Thyroid gland (tissue), 4 donors: ENCODE results near the gene FBXW5. TPM values are rescaled to one million over a fixed set of nuclear protein-coding genes. Genes with fewer than 3 reads are reported as not detected.

ENCODE experiments used
- DNase-seq, 2 donors: peaks; one replicate each; pipeline ENCODE4 v3.0.0-alpha.2; 2019
- H3K27ac ChIP-seq, 3 donors: fragments of 200-600 bp; sonication (generic); 1 replicate in 2 of 3; 2 replicates in 1 of 3; pipeline ENCODE4 v1.5.1; 2016 to 2019; ENCODE audit warnings: mild to moderate bottlenecking in 1 of 3, moderate library complexity in 1 of 3
- H3K27me3 ChIP-seq: fragments of 200-600 bp; sonication (generic); one replicate; pipeline ENCODE4 v1.5.1; 2019
- H3K36me3 ChIP-seq, 2 donors: fragments of 200-600 bp; sonication (generic); one replicate each; pipeline ENCODE4 v1.5.1; 2016 to 2019
- H3K4me1 ChIP-seq, 2 donors: fragments of 200-600 bp; sonication (generic); one replicate each; pipeline ENCODE4 v1.5.1; 2017 to 2019
- H3K4me3 ChIP-seq, 3 donors: fragments of 200-600 bp; sonication (generic); replicated peaks in 1 of 3; 1 replicate in 2 of 3; 2 replicates in 1 of 3; pipeline ENCODE4 v1.5.1; 2016; ENCODE audit warnings: mild to moderate bottlenecking in 1 of 3
- H3K9me3 ChIP-seq: fragments of 200-600 bp; sonication (generic); one replicate; pipeline ENCODE4 v1.5.1; 2017
- CTCF ChIP-seq, 6 experiments: fragments of 200-600 bp in 3 of 6; fragments of 450-650 bp in 3 of 6; sonication (generic) in 3 of 6; IDR thresholded peaks; one replicate each; pipeline ENCODE4 v1.5.1; 2016 to 2019; ENCODE audit warnings: antibody characterized with exemption in 6 of 6, mild to moderate bottlenecking in 2 of 6, inconsistent platforms in 1 of 6, moderate library complexity in 1 of 6
- POLR2A ChIP-seq, 2 donors: fragments of 450-650 bp; IDR thresholded peaks; one replicate each; pipeline ENCODE4 v1.6.1; 2017; ENCODE audit warnings: antibody characterized with exemption in 2 of 2, mild to moderate bottlenecking in 2 of 2, moderate library complexity in 1 of 2
- WGBS, 2 donors: methylation state at CpG; one replicate each; pipeline ENCODE4 v1.1.5; 2017; 5-methylcytosine and 5-hydroxymethylcytosine counted together
- intact Hi-C: fragments of 100-400 bp; cut with DNase I; formaldehyde crosslinking; loops from one replicate; pipeline ENCODE4 v1.15.1; 2023
- total RNA-seq, 4 donors: library from RNA; depleted of rRNA; stranded (reverse); fragments of >200 nt; gene quantifications; one replicate each; pipeline ENCODE4 v1.2.3, GENCODE V29; 2016

The FBXW5 gene
- total RNA-seq, 4 donors from 2014 or later: 138 to 282 (median 203) TPM

- intact Hi-C loops: no loop called here
- Histone ChIP-seq H3K9me3 (no peaks in the 10 kb centered on the region), H3K27me3 (no peaks in the 10 kb centered on the region), H3K4me1 (peaks cover 4 to 31% of the 10 kb centered on the region in 2 donors), H3K27ac (no peak overlapping the region), H3K4me3 (no peak overlapping the region), H3K36me3 (no peaks in the 10 kb centered on the region)
- TF ChIP-seq POLR2A (IDR thresholded peaks at IDR 0.05) (no peak), CTCF (IDR thresholded peaks at IDR 0.05) (no peak)
- WGBS, 2 donors: 69 to 87% methylated on average over 6 of the region's 7 CpGs
- DNase-seq: no peak
These were observed 13.9 kb upstream of the FBXW5 start for GRCh38 chr9:136958473-136958872.

DNA sequence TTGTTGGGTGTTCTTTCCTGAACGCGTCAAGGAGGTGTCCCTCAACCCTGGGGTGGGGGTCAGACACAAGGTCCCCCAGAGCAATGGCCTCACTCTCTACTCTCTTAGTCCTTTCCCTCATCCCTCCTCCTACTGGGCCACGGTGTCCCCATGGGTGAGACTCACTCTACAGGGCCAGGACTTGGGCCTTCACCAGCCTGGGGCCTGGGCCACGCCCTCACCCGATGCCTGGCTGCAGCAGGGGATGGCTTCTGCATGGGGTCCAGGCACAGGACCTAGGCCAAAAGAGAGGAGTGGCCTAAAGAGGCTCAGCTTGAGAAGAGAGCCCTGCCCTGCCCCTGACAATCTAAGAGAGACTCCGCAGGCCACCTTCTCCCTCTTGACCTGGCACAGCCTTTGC is 13.4 kb upstream of the FBXW5 start:
- DNase-seq: no peak
- no peak overlapping the region for H3K4me3 ChIP-seq
- H3K27me3 ChIP-seq: no peaks in the 10 kb centered on the region
- peaks cover 7 to 34% of the 10 kb centered on the region in 2 donors for H3K4me1 ChIP-seq
- no peak for TF ChIP-seq POLR2A (IDR thresholded peaks at IDR 0.05)
- no peak for TF ChIP-seq CTCF (IDR thresholded peaks at IDR 0.05)
- 90 to 91% methylated on average over 5 to 6 of the region's 6 CpGs for WGBS, 2 donors
- intact Hi-C loops: no loop called here
- no peaks in the 10 kb centered on the region for H3K9me3 ChIP-seq
- H3K27ac ChIP-seq: no peak overlapping the region
- H3K36me3 ChIP-seq: no peaks in the 10 kb centered on the region

GRCh38 chr9:136957461-136957860 is 12.9 kb upstream of the FBXW5 start:
- peaks cover 10 to 38% of the 10 kb centered on the region in 2 donors for H3K4me1 ChIP-seq
- TF ChIP-seq CTCF (IDR thresholded peaks at IDR 0.05): no peak
- no peak for TF ChIP-seq POLR2A (IDR thresholded peaks at IDR 0.05)
- no peaks in the 10 kb centered on the region for H3K36me3 ChIP-seq
- no peak overlapping the region for H3K27ac ChIP-seq
- no peaks in the 10 kb centered on the region for H3K27me3 ChIP-seq
- no peak for DNase-seq
- intact Hi-C loops: no loop called here
- 84 to 86% methylated on average over 1 of the region's 1 CpG for WGBS, 2 donors
- no peak overlapping the region for H3K4me3 ChIP-seq
- H3K9me3 ChIP-seq: no peaks in the 10 kb centered on the region

GRCh38 chr9:136956604-136957003 is 12.1 kb upstream of the FBXW5 start:
- no peaks in the 10 kb centered on the region for H3K27me3 ChIP-seq
- WGBS, 2 donors: 95 to 98% methylated on average over 4 of the region's 4 CpGs
- H3K4me3 ChIP-seq: no peak overlapping the region
- no peaks in the 10 kb centered on the region for H3K9me3 ChIP-seq
- no peak for DNase-seq
- no peak overlapping the region for H3K27ac ChIP-seq
- intact Hi-C loops: no loop called here
- no peak for TF ChIP-seq CTCF (IDR thresholded peaks at IDR 0.05)
- no peak for TF ChIP-seq POLR2A (IDR thresholded peaks at IDR 0.05)
- peaks cover 19 to 46% of the 10 kb centered on the region in 2 donors for H3K4me1 ChIP-seq
- no peaks in the 10 kb centered on the region for H3K36me3 ChIP-seq

GRCh38 chr9:136955943-136956335 is 11.4 kb upstream of the FBXW5 start:
- Histone ChIP-seq H3K27ac (no peak overlapping the region), H3K9me3 (no peaks in the 10 kb centered on the region), H3K36me3 (no peaks in the 10 kb centered on the region), H3K4me1 (peaks cover 24 to 46% of the 10 kb centered on the region in 2 donors), H3K27me3 (no peaks in the 10 kb centered on the region), H3K4me3 (no peak overlapping the region)
- WGBS, 2 donors: 93 to 94% methylated on average over 7 to 8 of the region's 9 CpGs
- TF ChIP-seq CTCF (IDR thresholded peaks at IDR 0.05) (no peak), POLR2A (IDR thresholded peaks at IDR 0.05) (no peak)
- no peak for DNase-seq
- intact Hi-C loops: no loop called here
